HepG2 (cell line): ENCODE data around the gene CACNA1I. TPM values are rescaled to one million over a fixed set of nuclear protein-coding genes. Genes with fewer than 3 reads are reported as not detected.

Experiments used
- ATAC-seq: fragments of 200-7000 bp; cut with Tn5 transposase; 3 replicates; pipeline ENCODE4 v1.9.1; 2020; ENCODE audit warnings: mild to moderate bottlenecking, moderate library complexity
- BruUV-seq: library from RNA; stranded (reverse); fragments of 400-500 nt; replicated peaks from 2 replicates; lab custom pipeline; 2021; lab: Mats Ljungman, UMichigan
- CTCF ChIA-PET: fragments of 300-600 bp; formaldehyde crosslinking; extraction: SDS; loops from one replicate; lab custom pipeline; 2021; ENCODE audit warnings: low total read pairs, inconsistent platforms, low intra/inter-chr PET ratio; lab: Yijun Ruan, JAX
- POLR2A ChIA-PET: fragments of 350-600 bp; sonication (Branson Sonifier 250); formaldehyde crosslinking; loops from one replicate; lab custom pipeline; 2020; ENCODE audit warnings: antibody characterized with exemption, inconsistent platforms; lab: Yijun Ruan, JAX
- DNase-seq: peaks from one replicate; pipeline ENCODE4 v3.0.0-alpha.2; 2015; ENCODE audit warnings: low spot score
- FAIRE-seq: peaks from 3 replicates; lab custom pipeline; 2011; peaks lifted over from hg19 to GRCh38; lab: Jason Lieb, UNC
- H2AFZ ChIP-seq: one replicate; pipeline ENCODE4 v1.6.1; 2011; ENCODE audit warnings: low read length, inconsistent platforms
- H3K27ac ChIP-seq: fragments of 300-600 bp; 3 replicates; pipeline ENCODE4 v1.8.0; 2011; ENCODE audit warnings: mixed run types, mild to moderate bottlenecking, mixed read lengths, low read length, inconsistent platforms; ENCODE audit not compliant: insufficient read depth; ENCODE audit errors: extremely low read length
- H3K27me3 ChIP-seq, 2 experiments: fragments of 200-600 bp in 1 of 2; 2 replicates in 1 of 2; 3 replicates in 1 of 2; pipeline versions ENCODE4 v1.6.0 to v1.8.0; 2011; ENCODE audit warnings: low read length in 2 of 2, mild to moderate bottlenecking in 2 of 2, moderate library complexity in 2 of 2, inconsistent platforms in 1 of 2; ENCODE audit not compliant: insufficient read depth in 2 of 2, control insufficient read depth in 1 of 2
- H3K36me3 ChIP-seq, 2 experiments: fragments of 200-600 bp in 1 of 2; replicated peaks in 1 of 2; 2 replicates in 1 of 2; 3 replicates in 1 of 2; pipeline versions ENCODE4 v1.5.1 to v1.8.0; 2011; ENCODE audit warnings: low read length in 2 of 2, inconsistent platforms in 1 of 2; ENCODE audit not compliant: insufficient read depth in 2 of 2, control insufficient read depth in 1 of 2
- H3K4me1 ChIP-seq: 2 replicates; pipeline ENCODE4 v1.5.1; 2012; ENCODE audit warnings: low read length, inconsistent platforms; ENCODE audit not compliant: insufficient read depth
- H3K4me2 ChIP-seq: 2 replicates; pipeline ENCODE4 v1.6.0; 2011; ENCODE audit warnings: low read depth, low read length, inconsistent platforms
- H3K4me3 ChIP-seq, 3 experiments: fragments of 200-600 bp in 1 of 3; sonication (generic), shearing (Covaris generic) in 1 of 3; replicated peaks in 1 of 3; 2 replicates each; pipeline ENCODE4 v1.5.1; 2011 to 2016; ENCODE audit warnings: low read length in 3 of 3, inconsistent platforms in 2 of 3, low read depth in 2 of 3, mild to moderate bottlenecking in 2 of 3, control low read depth in 1 of 3, mixed read lengths in 1 of 3; ENCODE audit not compliant: insufficient read depth in 1 of 3
- H3K79me2 ChIP-seq: one replicate; pipeline ENCODE4 v1.6.1; 2011; ENCODE audit warnings: low read length, inconsistent platforms; ENCODE audit not compliant: insufficient read depth
- H3K9ac ChIP-seq: 2 replicates; pipeline ENCODE4 v1.6.0; 2011; ENCODE audit warnings: mild to moderate bottlenecking, low read depth, low read length, inconsistent platforms; ENCODE audit not compliant: insufficient read depth
- H3K9me3 ChIP-seq: 2 replicates; pipeline ENCODE4 v1.5.1; 2012; ENCODE audit warnings: mild to moderate bottlenecking, low read length
- H4K20me1 ChIP-seq: 2 replicates; pipeline ENCODE4 v1.6.0; 2011; ENCODE audit warnings: inconsistent platforms, mild to moderate bottlenecking, low read length, moderate library complexity; ENCODE audit not compliant: insufficient read depth
- CAMTA2 ChIP-seq: sonication (generic); formaldehyde crosslinking; IDR thresholded peaks from 2 replicates; pipeline ENCODE4 v1.4.0; 2020; ENCODE audit warnings: mild to moderate bottlenecking, missing genetic modification reagents, borderline replicate concordance
- ERF ChIP-seq: IDR thresholded peaks from 2 replicates; pipeline ENCODE4 v1.6.1; 2018; ENCODE audit warnings: missing biosample characterization, missing genetic modification reagents
- PHF21A ChIP-seq: sonication (generic); formaldehyde crosslinking; IDR thresholded peaks from 2 replicates; pipeline ENCODE4 v1.5.0; 2020; ENCODE audit warnings: mild to moderate bottlenecking, missing genetic modification reagents
- ZFX ChIP-seq: sonication (generic); formaldehyde crosslinking; IDR thresholded peaks from 2 replicates; pipeline ENCODE4 v1.4.0; 2020; ENCODE audit warnings: mild to moderate bottlenecking, low read depth, missing genetic modification reagents, moderate library complexity
- ZNF75D ChIP-seq: sonication (generic); formaldehyde crosslinking; IDR thresholded peaks from 2 replicates; pipeline ENCODE4 v1.8.1; 2023; ENCODE audit warnings: missing genetic modification reagents, mild to moderate bottlenecking, borderline replicate concordance
- ZNF768 ChIP-seq: sonication (generic); formaldehyde crosslinking; IDR thresholded peaks from 2 replicates; pipeline ENCODE4 v1.4.0; 2020; ENCODE audit warnings: missing genetic modification reagents
- ZNF841 ChIP-seq: sonication (generic); formaldehyde crosslinking; IDR thresholded peaks from 2 replicates; pipeline ENCODE4 v1.8.1; 2023; ENCODE audit warnings: missing genetic modification reagents, borderline replicate concordance
- WGBS: methylation state at CpG from one replicate; pipeline ENCODE4 v1.1.6; 2017; ENCODE audit warnings: low lambda C conversion rate; 5-methylcytosine and 5-hydroxymethylcytosine counted together
- in situ Hi-C: cut with HindIII; loops from 2 replicates; pipeline ENCODE4 v1.10.0; 2017; ENCODE audit warnings: low pct_unique_long_range_greater_than_20kb; ENCODE audit not compliant: extremely low pct_ligation_motif_present
- intact Hi-C: fragments of 100-400 bp; cut with micrococcal nuclease; formaldehyde crosslinking; loops from one replicate; pipeline ENCODE4 v1.10.0; 2022; ENCODE audit not compliant: unreplicated experiment
- polyA plus RNA-seq, 8 experiments: library from polyadenylated mRNA; depleted of rRNA in 3 of 8; stranded (reverse) in 7 of 8; unstranded in 1 of 8; fragments of >200 nt; fragmentation: Illumina TruSeq in 4 of 8; extraction: Trizol in 4 of 8; gene quantifications; 2 replicates each; pipeline versions ENCODE4 v1.2.1 to v1.2.3, GENCODE V29; 2011 to 2016; ENCODE audit warnings: low read depth in 4 of 8, missing spikeins in 1 of 8, mixed read lengths in 1 of 8; ENCODE audit not compliant: insufficient read depth in 1 of 8
- total RNA-seq, 5 experiments: library from RNA; depleted of rRNA; stranded (reverse); fragments of >200 nt; fragmentation: Illumina TruSeq; extraction: Trizol; gene quantifications; 2 replicates each; pipeline ENCODE4 v1.2.3, GENCODE V29; 2016; ENCODE audit warnings: low read depth in 1 of 5
- TF ChIP-seq, protein P1 (sequence below): IDR thresholded peaks from 2 replicates; pipeline ENCODE4 v1.6.1; 2016; ENCODE audit warnings: low read depth, missing genetic modification reagents, missing compliant biosample characterization

The CACNA1I gene
- total and polyA plus RNA-seq, 2 of the 13 experiments (the other 11 are each of a cell fraction or from before 2014, with no cell fraction given): not detected

DNA sequence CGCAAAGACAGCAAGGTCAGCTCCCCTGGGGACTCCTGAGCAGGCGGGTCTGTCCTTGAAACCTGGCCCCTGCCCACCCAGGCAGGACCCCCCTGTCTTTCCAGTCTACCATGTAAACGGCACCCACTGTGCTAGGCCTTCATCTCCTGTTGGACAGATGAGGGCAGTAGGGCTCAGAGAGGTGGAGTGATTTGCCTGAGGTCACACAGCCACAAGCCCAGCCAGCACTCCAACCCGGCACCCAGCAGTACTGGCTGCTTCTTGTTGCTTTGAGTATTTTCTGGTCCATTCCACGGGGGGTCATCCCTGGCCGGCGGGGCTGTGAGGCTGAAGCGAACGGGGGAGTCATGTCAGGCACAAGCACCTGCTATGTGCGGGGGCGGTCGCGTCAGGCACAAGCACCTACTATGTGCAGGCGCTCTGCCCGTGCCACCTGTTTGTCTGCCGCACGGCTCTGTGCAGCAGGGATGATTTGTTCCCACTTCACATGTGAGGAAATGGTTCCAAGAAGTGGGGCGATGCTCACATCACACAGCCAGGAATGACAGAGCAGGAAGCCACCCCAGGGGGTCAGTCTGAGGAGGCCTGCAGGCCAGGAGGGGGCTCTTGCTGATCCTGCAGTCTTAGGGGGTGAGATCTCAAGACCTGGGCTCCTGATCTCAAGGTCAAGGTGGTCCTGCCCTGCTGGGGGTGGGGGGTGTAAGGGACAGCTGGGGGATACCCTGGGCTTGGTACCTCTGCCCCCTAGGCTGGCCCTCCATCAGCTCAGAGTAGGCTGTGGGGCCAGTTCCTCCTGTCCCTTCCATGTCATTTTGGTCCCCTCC is 110.7 kb downstream of the CACNA1I start:
- Histone ChIP-seq H3K4me2 (no peak overlapping the region), H3K4me3 (no peak overlapping the region), H3K9me3 (no peaks in the 10 kb centered on the region), H4K20me1 (no peaks in the 10 kb centered on the region), H3K9ac (no peak overlapping the region), H3K79me2 (no peaks in the 10 kb centered on the region), H3K27ac (no peak overlapping the region), H2AFZ (no peak overlapping the region), H3K36me3 (no peaks in the 10 kb centered on the region), H3K27me3 (peaks cover 18 to 60% of the 10 kb centered on the region in 2 experiments; a peak in 4 of 5 replicates), H3K4me1 (no peaks in the 10 kb centered on the region)
- POLR2A ChIA-PET: no interaction called here
- CTCF ChIA-PET: no interaction called here
- intact Hi-C loops (no loop called here), in situ Hi-C loops (no loop called here)
- 0% methylated on average over 1 of the region's 18 CpGs for WGBS
- FAIRE-seq: no peak
- no peak for DNase-seq
- TF ChIP-seq ERF (CRISPR knock-in tag) (no peak), ZNF768 (CRISPR knock-in tag) (peak; percentile 96)
- BruUV-seq: no TSS peak
- ATAC-seq: no peak

DNA sequence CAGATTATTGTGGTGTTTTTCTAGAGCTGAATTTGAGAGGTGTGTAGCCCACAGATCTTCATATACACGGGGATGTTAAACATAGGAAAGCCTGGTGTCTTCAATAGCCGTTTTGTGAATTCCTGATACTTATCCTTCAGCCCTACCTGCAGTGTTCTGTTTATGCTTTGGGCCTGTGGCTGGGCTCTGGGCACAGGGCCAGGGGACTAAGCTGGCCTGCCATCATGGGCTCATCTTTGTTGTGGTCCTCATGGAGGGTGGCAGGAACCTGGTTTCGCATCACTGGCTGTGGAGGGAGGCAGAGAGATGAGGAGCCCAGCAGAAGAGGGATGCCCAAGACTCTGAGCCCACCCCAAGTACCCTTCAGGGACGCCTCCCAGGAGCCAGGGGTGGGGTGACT is 112.4 kb downstream of the CACNA1I start:
- H3K4me2 ChIP-seq: no peak overlapping the region
- no peak for FAIRE-seq
- H3K9me3 ChIP-seq: no peaks in the 10 kb centered on the region
- in situ Hi-C loops (no loop called here), intact Hi-C loops (no loop called here)
- no peak overlapping the region for H3K27ac ChIP-seq
- ATAC-seq: no peak
- WGBS: 0% methylated on average over 2 of the region's 4 CpGs
- no peak overlapping the region for H2AFZ ChIP-seq
- H3K4me3 ChIP-seq: no peak overlapping the region
- H3K79me2 ChIP-seq: no peaks in the 10 kb centered on the region
- H3K36me3 ChIP-seq: no peaks in the 10 kb centered on the region
- no peak for DNase-seq
- BruUV-seq: no TSS peak
- TF ChIP-seq, protein P1, sequence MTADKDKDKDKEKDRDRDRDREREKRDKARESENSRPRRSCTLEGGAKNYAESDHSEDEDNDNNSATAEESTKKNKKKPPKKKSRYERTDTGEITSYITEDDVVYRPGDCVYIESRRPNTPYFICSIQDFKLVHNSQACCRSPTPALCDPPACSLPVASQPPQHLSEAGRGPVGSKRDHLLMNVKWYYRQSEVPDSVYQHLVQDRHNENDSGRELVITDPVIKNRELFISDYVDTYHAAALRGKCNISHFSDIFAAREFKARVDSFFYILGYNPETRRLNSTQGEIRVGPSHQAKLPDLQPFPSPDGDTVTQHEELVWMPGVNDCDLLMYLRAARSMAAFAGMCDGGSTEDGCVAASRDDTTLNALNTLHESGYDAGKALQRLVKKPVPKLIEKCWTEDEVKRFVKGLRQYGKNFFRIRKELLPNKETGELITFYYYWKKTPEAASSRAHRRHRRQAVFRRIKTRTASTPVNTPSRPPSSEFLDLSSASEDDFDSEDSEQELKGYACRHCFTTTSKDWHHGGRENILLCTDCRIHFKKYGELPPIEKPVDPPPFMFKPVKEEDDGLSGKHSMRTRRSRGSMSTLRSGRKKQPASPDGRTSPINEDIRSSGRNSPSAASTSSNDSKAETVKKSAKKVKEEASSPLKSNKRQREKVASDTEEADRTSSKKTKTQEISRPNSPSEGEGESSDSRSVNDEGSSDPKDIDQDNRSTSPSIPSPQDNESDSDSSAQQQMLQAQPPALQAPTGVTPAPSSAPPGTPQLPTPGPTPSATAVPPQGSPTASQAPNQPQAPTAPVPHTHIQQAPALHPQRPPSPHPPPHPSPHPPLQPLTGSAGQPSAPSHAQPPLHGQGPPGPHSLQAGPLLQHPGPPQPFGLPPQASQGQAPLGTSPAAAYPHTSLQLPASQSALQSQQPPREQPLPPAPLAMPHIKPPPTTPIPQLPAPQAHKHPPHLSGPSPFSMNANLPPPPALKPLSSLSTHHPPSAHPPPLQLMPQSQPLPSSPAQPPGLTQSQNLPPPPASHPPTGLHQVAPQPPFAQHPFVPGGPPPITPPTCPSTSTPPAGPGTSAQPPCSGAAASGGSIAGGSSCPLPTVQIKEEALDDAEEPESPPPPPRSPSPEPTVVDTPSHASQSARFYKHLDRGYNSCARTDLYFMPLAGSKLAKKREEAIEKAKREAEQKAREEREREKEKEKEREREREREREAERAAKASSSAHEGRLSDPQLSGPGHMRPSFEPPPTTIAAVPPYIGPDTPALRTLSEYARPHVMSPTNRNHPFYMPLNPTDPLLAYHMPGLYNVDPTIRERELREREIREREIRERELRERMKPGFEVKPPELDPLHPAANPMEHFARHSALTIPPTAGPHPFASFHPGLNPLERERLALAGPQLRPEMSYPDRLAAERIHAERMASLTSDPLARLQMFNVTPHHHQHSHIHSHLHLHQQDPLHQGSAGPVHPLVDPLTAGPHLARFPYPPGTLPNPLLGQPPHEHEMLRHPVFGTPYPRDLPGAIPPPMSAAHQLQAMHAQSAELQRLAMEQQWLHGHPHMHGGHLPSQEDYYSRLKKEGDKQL (CRISPR knock-in tag): no peak
- TF ChIP-seq CAMTA2 (CRISPR knock-in tag) (no peak), PHF21A (no peak), ZNF75D (CRISPR knock-in tag) (no peak), ZNF841 (no peak), ZFX (CRISPR knock-in tag) (no peak)
- H3K4me1 ChIP-seq: no peaks in the 10 kb centered on the region
- CTCF ChIA-PET: no interaction called here
- no peak overlapping the region for H3K9ac ChIP-seq
- peaks cover 10 to 60% of the 10 kb centered on the region in 2 experiments; a peak in 4 of 5 replicates for H3K27me3 ChIP-seq
- POLR2A ChIA-PET: no interaction called here
- no peaks in the 10 kb centered on the region for H4K20me1 ChIP-seq
